Stimulated activated CD4-positive, alpha-beta T cell treated with anti-CD3 and anti-CD28 coated beads, Interleukin-2, amount 100 ng/mL, for 48 hours (primary cell): ENCODE results near the gene ZNF438.
"Not testable (repeated sequence)": the region's sequence is repeated elsewhere in the genome, so short reads cannot be mapped to it uniquely, and the experiment has no call there.

Experiments used
- DNase-seq, 2 donors: peaks; one replicate each; pipeline ENCODE4 v3.0.0-alpha.2; 2020

The ZNF438 gene

DNA sequence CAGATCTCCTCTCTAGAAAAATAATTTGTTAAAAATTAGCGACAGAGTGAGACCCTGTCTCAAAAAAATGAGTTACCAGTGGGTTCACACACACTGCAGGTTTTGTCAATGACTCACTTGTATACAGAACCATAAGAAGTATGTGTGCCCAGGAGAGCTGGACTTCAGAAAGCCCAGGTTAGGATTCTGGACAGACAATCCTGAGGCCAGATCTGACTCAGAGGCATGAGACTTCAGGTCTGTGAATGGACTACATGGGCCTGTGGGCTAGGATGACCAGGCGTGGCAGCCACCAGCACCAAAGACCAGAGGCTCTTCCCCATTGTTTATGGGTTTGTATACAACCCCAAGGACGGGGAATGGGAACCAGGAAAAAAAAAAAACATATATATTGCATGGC, 9.3 kb upstream of the ZNF438 start:
- DNase-seq, result no peak

DNA sequence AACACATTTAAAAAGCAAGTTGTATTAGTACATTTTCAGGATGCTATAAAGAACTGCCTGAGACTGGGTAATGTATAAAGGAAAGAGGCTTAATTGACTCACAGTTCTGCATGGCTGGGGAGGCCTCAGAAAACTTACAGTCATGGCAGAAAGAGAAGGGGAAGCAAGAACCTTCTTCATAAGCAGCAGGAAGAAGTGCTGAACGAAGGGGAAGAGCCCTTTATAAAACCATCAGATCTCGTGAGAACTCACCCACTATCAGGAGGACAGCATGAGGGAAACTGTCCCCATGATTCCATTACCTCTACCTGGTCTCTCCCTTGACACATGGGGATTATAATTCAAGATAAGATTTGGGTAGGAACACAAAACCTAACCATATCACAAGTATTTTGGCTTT, 7.3 kb upstream of the ZNF438 start:
- not testable (repeated sequence) for DNase-seq

DNA sequence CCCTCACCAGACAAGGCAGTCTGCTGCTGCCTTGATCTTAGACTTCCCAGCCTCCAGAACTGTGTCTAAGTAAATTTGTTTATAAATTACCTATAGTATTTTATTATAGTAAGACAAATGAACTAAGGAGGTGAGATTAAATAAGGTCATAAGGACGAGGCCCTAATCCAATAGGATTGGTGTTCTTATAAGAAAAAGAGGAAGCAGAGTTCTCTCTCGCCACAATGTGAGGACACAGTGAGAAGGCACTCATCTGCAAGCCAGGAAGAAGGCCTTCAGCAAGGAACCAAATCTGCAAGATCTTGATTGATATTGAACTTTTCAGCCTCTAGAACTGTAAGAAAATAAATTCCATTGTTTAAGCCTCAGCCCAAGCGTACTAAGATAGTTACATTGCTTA, 6.1 kb upstream of the ZNF438 start:
- DNase-seq, result no peak

DNA sequence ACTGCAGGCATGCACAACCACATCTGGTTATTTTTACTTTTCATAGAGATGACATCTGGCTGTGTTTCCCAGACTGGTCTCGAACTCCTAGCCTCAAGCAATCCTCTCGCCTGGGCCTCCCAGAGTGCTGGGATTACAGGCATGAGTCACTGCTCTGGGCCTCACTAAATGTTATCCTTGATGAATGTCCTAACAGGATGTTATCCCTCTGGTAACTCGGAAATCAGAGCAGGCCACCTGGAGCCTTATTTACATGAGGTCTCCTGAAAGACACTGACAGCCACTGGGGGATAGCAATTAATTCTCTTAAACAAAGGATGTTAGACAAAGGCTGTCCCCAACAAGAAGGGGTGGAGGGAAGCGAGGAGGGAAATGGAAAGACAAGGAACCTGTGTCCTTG, 4.5 kb upstream of the ZNF438 start:
- DNase-seq, result no peak

DNA sequence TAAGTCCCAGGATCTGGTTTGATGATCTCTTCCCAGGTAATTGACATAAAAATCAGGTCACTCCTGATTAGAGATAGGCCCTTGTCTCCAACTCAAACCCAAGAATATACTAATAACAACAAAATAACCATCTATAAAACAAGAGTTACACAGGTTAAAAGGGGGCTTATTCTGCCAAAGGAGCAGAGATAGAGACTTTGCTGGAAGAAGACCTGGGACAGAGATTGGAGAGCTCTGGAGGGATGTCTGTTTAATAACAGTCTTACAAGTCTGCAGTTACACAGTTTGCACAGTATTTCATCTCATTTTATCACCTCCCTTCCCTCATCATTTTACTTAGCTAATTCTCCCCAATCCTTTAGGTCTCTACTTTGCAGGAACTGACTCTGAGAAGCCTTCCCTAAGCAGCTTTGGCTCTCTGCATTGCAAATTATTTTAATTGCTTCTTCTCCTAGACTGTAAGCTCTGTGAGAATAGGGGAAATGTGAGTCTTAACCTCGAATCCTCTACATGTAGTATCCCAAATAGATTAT, 3.7 kb upstream of the ZNF438 start:
- no peak for DNase-seq

DNA sequence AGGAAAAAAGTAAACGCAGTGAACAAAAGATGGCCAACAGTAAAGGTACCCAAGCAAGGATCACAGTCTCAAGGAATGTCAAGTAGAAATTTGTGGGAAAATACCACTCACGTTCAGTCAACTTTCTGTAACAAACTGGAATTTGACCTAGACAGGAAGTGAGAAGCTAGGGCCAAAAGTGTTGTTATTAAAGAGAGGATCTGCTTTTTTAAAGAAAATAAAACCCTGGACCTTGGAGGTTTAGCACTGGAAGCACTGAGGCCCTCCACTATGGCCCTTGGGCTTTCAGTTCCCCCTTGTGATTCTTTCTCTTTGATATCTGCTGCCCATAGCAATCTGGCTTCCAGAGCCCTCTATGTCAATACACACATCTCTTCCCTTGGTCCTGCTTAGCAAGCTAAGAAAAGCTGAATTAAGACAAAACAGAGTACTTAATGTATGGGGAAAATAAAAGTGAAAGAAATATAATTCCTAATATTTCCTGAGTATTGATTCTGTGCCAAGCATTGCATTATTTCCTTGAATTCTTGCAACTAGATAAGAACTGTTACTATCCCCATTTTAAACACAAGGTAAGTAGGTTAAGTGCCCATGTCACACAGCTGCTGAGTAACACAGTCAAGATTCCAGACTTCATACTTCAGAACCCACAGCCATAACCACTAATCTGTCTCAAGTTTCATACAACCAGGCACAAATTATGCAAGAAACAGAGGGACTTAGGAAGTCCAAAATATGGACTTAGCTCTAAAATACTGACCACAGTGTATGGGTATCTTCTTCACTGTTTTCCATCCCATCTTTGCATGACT, 2.6 kb upstream of the ZNF438 start:
- DNase-seq, result no peak

DNA sequence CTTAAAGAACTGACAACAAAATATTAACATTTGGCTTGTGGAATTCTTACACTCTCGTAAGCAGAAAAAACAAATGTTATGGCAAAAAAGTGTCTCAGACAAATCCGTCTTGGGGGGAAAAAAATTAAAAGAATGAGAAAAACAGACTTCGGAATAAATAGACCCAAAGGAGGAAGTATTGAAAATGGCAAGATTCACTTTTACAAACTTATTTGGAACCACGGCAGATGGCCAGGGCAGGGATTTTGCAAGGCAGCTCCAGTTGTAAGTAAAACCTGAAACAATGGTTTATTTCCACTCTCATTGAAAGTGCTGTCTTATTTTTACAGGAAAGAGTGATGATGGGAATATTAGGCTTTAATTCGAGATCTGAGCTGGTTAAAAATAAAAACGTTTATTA, 1.5 kb upstream of the ZNF438 start:
- no peak for DNase-seq

DNA sequence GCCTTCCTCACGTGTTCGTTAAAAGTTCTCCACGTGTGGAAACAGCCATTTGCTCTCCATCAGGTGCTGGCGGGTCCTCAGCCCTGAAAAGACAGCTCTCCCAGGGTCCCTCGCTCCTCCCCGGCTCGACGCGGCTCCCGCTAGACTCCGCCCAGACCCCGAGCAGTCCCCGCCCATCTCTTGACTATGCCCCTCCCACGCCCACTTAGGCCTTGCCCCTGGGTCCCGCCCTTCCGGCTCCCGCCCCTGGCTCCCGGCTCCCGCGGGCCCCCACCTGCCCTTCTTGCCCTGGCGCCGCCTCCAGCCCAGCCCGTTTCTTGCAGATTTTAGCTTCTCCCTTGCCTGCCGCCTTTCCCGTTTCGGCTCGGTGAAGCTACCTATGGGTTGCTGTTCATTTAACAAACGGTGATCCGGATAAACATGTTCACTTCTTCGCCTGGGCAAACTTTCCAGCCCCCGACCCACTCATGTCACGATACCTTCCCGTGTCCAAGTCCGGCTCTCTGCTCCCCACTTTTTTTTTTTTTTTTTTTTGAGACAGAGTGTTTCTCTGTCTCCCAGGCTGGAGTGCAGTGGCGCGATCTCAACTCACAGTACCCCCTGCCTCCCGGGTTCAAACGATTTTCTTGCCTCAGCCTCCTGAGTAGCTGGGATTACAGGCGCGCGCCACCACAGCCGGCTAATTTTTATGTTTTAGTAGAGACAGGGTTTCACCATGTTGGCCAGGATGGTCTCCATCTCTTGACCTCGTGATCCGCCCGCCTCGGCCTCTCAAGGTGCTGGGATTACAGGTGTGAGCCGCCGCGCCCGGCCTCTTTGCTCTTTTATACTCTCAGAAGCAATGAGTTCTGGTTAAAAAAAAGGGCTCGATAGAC, 830 bp upstream of the ZNF438 start:
- DNase-seq, result peak; percentile 95

DNA sequence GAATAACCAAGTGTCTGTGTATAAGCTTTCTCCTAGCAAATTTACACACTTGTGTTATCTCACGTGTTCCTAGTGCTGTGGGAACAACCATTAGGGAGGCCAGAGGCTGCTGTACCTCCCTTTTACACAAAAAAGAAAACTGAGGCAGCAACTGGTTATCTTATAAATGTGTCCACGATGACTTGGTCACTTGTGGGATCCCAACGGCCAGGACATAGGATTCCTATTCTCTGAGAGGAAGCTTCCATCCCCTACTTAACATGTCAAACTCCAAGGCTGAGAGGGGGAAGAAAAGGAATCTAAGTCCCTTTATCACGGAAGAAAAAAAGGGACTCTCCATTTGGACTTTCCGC, 484 bp downstream of the ZNF438 start:
- DNase-seq, result no peak

DNA sequence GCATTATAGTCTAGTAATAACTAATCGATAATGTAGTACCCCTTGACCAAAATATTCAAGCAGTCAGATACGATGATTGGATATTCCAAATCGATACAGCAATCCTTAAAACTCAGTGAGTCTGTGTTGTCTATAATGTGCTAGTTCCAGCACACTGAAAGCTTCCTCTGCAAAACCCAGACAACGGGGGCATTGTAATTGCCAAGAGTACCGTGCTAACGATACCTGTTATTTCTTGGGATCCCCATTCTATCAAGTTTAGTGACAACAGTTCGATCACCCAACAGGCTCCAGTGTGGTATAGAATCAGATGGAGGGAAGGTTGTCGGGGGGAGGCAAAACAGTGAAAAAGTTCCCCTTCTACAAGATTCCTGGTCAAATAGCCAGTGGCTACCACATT, 865 bp downstream of the ZNF438 start:
- no peak for DNase-seq

DNA sequence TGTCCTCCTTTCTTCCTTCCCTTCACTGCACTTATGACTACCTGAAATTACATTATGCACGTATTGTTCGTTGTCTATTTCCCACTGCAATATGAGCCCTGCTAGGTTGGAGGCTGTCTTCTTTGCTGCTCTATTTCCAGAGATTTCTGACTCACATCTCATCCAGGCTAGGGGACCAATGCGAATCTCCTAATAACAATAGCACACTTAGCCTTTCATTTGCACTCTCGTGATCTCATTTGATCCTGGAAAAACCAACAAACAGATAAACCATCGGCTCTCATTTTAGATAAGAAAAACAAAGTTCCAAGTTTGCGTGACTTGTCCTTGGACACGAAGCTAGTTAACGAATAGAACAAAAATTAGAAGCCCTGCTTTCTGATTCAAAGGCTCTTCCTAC, 1.4 kb downstream of the ZNF438 start:
- no peak for DNase-seq

DNA sequence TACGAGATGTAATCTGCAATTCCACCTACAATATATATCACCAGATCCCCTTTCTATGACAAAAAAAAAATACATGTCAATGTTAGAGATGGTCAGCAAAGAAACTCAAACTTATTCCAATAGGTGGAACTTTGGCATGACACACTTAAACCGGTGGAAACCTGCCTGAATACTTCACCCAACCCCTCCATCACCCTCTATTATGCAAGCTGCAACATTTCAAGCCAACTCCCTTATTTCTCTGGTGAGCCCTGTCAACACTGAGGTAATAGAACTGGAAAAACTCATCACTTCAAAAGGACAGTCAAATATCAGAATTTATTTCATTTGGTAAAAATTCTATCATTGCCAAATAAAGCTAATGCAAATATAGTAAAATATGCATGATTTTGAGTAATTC, 3.6 kb downstream of the ZNF438 start:
- DNase-seq, result no peak

DNA sequence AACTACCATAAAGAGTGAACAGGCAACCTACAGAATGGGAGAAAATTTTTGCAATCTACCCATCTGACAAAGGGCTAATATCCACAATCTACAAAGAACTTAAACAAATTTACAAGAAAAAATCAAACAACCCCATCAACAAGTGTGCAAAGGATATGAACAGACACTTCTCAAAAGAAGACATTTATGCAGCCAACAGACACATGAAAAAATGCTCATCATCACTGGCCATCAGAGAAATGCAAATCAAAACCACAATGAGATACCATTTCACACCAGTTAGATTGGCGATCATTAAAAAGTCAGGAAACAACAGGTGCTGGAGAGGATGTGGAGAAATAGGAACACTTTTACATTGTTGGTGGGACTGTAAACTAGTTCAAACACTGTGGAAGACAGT, 5.4 kb downstream of the ZNF438 start:
- DNase-seq, result not testable (repeated sequence)

DNA sequence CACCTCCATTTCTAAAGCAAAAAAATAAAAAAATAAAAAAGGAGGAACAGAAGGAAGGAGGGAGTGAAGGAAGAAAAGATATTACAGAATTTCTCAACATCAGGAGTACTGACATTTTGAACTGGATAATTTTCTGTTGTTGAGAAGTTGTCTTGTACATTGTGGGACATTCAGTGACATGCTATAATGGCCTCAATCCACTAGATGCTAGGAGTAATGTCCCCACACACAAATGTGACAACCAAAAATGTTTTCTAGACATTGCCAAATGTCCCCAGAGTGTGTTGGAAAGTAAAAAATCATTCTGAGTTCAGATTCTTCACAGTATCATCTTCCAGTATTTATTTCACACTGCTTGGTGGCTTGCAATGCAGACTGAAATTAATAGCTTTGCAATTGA, 6.5 kb downstream of the ZNF438 start:
- DNase-seq, result no peak

DNA sequence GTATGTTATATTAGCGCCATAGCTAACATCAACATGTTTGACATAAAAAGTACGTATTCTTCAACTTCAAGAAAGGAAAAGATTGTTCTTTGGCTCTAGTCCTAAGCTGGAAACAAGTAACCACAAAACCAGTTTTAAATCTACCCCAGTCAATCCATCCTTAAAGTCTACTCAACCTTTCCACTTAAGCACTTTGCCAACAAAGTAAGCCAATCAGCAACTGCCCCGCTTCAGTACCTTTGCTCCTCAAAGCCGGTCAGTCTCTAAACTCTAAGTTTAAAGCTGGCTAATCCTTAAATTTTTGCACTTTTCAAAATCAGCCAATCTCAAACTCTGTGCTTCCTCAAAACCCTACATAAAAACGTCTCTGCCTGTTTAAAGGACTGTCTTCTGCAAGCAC, 8.1 kb downstream of the ZNF438 start:
- no peak for DNase-seq

DNA sequence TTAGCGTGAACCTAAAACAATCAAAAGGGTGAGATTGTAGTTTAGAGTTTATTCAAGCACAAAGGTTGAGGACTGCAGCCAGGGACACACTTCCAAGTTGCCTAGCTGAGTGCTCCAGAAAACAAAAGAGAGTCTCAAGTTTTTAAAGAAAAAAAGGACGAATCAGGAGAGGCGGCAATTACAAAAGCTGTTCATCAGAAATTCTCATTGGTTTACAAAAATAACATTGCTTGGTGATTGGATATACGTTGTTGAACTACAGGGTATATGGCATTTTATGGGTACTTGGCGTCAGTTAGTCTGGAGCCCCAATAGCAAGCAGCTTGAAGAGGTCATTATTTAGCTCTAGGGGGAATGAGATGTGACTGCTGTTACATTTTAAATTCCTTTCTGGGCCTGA, 11.5 kb downstream of the ZNF438 start:
- no peak for DNase-seq

DNA sequence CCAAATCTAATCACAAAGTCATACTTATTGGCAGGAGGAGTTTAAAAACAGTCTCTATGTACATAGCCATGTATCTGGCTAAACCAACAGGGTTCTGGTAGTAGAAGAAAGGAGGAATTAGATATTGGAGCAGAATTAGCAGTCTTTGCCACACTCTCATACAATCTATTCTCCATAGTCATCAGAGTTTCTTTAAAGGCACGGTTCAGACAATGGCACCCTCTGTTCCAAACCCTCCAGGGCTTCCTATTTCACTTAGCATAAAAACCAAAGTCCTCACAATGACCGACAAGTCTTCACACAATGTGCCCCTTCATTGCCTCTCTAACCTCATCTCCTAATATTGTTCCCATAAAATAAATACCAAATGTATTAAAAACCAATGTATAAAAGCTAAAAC, 12.7 kb downstream of the ZNF438 start:
- DNase-seq, result no peak

DNA sequence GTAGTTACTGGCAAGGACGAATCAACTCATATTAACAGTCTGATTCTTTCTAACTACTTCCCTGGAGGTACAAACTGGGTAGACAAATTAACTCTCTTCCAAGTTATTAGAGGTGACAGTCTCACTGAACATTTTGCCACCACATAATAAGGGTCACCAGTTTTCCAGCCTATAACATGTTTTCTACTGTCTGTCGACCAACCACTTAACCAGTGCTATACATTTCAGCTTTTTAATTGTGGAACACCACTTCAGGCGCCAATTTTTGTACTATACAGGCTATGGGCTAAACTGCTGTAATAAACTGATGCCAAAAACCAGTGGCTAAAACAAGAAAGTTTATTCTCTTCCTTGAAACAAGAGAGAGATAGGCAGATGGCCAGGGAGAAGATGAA, 13.3 kb downstream of the ZNF438 start:
- no peak for DNase-seq

DNA sequence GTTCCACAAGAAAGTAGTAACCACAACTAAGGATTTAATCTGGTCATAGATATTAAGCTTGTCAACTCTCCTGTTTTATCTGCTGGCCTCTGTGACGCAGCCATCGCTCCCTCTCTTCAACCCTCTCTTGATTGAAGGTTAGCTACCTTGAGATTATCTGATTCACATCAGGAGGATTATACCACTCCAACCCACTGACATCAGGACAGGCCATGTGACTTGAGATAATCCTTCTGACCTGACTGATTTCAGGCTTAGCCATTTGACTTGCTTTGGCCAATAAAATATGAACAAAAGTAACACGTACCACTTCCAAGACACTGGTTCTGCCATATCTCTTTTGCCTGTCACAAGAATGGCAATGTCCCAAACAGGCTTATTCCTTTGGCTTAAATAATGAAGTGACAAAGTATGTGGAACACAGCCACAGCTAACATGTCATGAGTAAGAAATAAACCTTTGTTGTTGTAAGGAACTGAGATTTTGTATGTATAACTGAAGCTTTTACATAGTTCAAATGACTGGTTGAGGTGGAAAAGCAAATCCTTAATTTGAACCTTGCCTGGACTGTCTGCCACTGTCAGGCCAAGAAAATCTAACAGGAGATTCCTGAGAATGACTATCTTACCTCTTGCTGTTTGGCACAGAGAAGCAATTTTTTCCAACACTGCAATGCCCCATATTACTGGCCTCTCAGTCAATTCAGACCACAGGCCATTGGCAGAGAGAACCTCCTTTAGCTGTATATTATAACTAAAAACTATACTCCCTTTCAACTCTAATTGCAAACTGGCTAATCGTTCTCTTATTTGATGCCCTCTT, 13.9 kb downstream of the ZNF438 start:
- no peak for DNase-seq

DNA sequence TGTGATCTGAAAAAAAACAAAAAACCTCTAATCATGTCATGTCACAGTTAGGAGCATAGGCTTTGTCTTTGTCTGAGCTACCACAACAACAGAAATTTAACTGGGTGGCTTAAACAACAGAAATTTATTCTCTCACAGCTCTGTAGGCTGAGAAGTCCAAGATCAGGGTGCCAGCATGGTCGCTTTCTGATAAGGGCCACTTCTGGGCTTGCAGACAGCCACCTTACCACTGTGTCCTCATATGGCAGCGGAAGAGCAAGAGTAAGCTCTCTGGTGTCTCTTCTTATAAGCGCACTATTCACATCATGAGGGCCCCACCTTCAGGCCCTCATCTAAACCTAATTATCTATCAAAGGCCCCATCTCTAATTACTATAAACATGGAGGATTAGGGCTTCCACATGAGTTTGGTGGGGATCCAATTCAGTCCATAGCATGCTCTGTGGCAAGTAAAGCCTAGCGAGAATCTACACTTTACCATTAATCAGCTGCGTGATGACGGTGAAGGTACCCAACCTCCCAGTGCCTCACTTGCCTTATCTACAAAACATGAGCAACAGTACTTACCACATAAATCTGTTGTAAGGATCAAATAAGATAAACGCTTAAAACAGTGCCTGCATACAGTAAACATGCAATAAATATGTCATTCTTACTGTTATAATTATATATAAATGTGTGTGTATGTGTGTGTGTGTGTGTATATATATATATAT, 17.3 kb downstream of the ZNF438 start:
- DNase-seq, result no peak

DNA sequence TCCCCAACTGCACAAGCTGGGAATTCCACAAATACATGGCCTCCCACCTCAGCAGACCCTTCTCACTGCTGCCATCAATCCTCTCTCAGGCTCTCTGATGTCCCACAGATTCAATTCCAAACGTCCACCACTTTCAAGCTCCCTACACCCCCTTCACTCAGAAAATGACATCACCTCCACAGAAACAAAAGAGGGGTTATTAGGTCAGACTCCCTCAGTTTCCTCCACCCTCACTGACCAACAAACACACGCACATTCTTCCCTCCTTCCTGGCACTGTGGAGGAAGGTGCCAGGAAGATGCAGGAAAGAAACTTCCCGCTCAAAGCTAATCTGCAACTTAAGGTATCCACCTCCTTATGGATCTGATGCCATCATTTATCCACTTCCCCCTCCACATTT, 18.3 kb downstream of the ZNF438 start:
- DNase-seq, result no peak

DNA sequence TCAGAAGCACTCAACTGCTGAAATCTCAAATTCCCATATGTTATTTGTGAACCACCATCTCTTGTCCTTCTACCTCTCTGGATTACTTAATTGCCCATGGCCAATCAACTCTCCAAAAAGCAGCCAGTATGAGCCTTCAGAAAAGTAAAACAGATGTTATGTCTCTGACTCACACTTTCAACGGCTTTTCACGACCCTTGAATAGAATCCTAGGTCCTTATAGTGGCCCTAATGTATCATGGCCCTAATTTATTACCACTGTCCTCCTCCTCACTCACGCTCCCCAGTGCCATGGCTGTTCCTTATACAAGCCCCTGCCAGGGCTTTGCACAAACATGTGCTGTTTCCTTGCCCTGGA, 20.0 kb downstream of the ZNF438 start:
- DNase-seq, result no peak
